K562 (cell line): ENCODE results near the gene ANK3.

ENCODE experiments used
- BMI1 ChIP-seq: fragments of 150-350 bp; IDR thresholded peaks from 2 replicates; pipeline ENCODE4 v1.6.1; 2014; ENCODE audit warnings: low read length
- EP300 ChIP-seq: IDR thresholded peaks from 2 replicates; pipeline ENCODE4 v1.6.1; 2012; ENCODE audit warnings: low read length, improper control_type of control experiment
- HDAC1 ChIP-seq, 2 experiments: fragments of 450-650 bp; IDR thresholded peaks; 2 replicates each; pipeline ENCODE4 v1.6.1; 2016 to 2017; ENCODE audit warnings: inconsistent platforms in 1 of 2, mild to moderate bottlenecking in 1 of 2, moderate library complexity in 1 of 2
- HMG20B ChIP-seq: fragments of 250-450 bp; sonication (Bioruptor Pico); IDR thresholded peaks from 2 replicates; pipeline ENCODE4 v1.5.0; 2021; ENCODE audit warnings: mild to moderate bottlenecking
- KDM5B ChIP-seq: fragments of 200-600 bp; sonication (generic); IDR thresholded peaks from 2 replicates; pipeline ENCODE4 v1.6.1; 2012; ENCODE audit warnings: low read depth, mild to moderate bottlenecking, moderate library complexity, low read length, control low read depth, inconsistent platforms; ENCODE audit not compliant: insufficient replicate concordance
- MNT ChIP-seq, 2 experiments: fragments of 450-650 bp; conservative IDR thresholded peaks; 2 replicates each; pipeline ENCODE4 v1.6.1; 2017; ENCODE audit warnings: mild to moderate bottlenecking in 2 of 2, moderate library complexity in 2 of 2
- POLR2A ChIP-seq: fragments of 450-650 bp; conservative IDR thresholded peaks from 2 replicates; pipeline ENCODE4 v1.6.1; 2016
- SMARCA4 ChIP-seq: fragments of 450-650 bp; IDR thresholded peaks from 2 replicates; pipeline ENCODE4 v1.6.1; 2016
- TRIM24 ChIP-seq, 2 experiments: fragments of 450-650 bp; IDR thresholded peaks; 2 replicates each; pipeline ENCODE4 v1.6.1; 2016
- YY1 ChIP-seq, 3 experiments: IDR thresholded peaks; 2 replicates each; pipeline ENCODE4 v1.6.1; 2011; ENCODE audit warnings: low read length in 2 of 3, mild to moderate bottlenecking in 2 of 3, moderate library complexity in 2 of 3, borderline replicate concordance in 1 of 3, control low read depth in 1 of 3, low read depth in 1 of 3; ENCODE audit not compliant: insufficient read depth in 3 of 3, insufficient replicate concordance in 2 of 3, control insufficient read depth in 1 of 3, insufficient read length in 1 of 3; ENCODE audit errors: extremely low read depth in 1 of 3
- ZNF184 ChIP-seq: sonication (generic); formaldehyde crosslinking; IDR thresholded peaks from 2 replicates; pipeline ENCODE4 v1.5.0; 2020; ENCODE audit warnings: missing genetic modification reagents

GRCh38 chr10:60155943-60156683 lies 233.6 kb downstream of the ANK3 start:
- TF ChIP-seq BMI1 (no peak), POLR2A (no peak), HMG20B (no peak), HDAC1 (IDR thresholded peaks at IDR 0.05) (no peak), SMARCA4 (no peak), MNT (conservative IDR thresholded peaks at IDR 0.05) (no peak), TRIM24 (IDR thresholded peaks at IDR 0.05) (no peak), EP300 (no peak), KDM5B (no peak), YY1 (IDR thresholded peaks at IDR 0.05; ENCODE audit: borderline replicate concordance in 1 of 3, control insufficient read depth in 1 of 3, extremely low read depth in 1 of 3, insufficient read depth in 3 of 3, insufficient read length in 1 of 3, insufficient replicate concordance in 2 of 3, low read depth in 1 of 3, low read length in 2 of 3) (no peak), ZNF184 (CRISPR knock-in tag) (no peak)
